ENCODE results near the gene GLI2. TPM values are rescaled to one million over a fixed set of nuclear protein-coding genes. Genes with fewer than 3 reads are reported as not detected.

The GLI2 gene
- polyA plus RNA-seq, 1 experiment, result 5.2 TPM

DNA sequence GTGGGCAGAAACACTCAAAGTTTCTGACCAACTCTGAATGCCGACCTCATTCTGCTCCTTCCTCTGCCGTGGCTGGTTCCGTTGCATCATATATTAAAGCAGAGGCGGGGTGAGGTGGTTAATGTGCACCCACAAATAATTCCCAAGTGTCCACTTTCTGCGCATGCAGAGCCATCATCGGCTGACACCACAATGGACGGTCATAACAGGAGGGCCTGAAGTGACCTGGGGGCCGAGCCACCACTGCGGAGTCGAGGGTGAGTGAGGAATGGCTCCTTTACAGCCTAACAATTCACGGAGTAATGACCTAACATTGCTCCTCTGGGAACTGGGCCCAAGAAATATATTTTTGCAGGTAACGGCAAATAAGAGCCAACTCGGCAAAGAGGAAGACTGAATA is 32.9 kb upstream of the GLI2 start:
- peaks cover 5% of the 10 kb centered on the region for H3K9me3 ChIP-seq (ENCODE audit: control insufficient read depth, insufficient read depth, low read length)
- ChIA-PET POLR2A (no interaction called here), CTCF (no interaction called here)
- TF ChIP-seq, protein P1, sequence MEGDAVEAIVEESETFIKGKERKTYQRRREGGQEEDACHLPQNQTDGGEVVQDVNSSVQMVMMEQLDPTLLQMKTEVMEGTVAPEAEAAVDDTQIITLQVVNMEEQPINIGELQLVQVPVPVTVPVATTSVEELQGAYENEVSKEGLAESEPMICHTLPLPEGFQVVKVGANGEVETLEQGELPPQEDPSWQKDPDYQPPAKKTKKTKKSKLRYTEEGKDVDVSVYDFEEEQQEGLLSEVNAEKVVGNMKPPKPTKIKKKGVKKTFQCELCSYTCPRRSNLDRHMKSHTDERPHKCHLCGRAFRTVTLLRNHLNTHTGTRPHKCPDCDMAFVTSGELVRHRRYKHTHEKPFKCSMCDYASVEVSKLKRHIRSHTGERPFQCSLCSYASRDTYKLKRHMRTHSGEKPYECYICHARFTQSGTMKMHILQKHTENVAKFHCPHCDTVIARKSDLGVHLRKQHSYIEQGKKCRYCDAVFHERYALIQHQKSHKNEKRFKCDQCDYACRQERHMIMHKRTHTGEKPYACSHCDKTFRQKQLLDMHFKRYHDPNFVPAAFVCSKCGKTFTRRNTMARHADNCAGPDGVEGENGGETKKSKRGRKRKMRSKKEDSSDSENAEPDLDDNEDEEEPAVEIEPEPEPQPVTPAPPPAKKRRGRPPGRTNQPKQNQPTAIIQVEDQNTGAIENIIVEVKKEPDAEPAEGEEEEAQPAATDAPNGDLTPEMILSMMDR (IDR thresholded peaks at IDR 0.05; ENCODE audit: low read depth, low read length), result no peak
- no peaks in the 10 kb centered on the region for H3K27me3 ChIP-seq (ENCODE audit: control insufficient read depth, insufficient read depth, low read length)
- DNase-seq (ENCODE audit: low read depth, low spot score), result no peak
- H3K27ac ChIP-seq (ENCODE audit: low read depth, low read length), result no peak overlapping the region
- no peak overlapping the region for H3K4me3 ChIP-seq (ENCODE audit: low read depth, low read length)

DNA sequence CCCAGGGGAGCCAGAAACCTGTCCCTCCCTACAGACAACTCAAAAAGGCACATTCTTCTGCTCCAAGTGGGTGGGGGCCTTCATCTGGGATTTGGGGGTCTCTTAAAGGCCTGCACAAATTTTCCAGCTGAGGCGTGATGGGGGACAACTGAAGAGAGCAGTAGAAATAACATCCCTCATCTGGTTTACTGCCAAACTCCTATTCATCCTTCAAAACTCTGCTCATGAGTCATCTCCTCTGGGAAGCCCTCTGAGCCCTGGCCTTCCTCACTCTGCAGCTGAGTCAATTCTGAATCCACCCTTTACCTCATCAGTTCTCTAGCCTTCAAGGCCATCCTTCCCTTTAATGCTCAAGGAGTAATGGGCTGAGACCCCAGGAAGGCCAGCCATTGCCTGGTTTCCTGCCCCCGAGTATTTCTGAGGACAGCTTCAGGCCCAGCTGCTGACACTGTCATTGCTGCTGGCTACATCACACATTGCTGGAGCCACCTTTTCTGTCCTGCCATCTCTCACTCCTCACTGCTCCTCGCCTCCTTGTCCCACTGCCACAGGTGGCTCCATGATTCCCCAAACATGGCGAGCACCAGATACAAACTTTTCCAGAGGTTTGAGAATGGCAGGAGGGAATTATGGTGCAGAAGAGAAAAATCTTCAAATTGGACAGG is 32.2 kb upstream of the GLI2 start:
- H3K27ac ChIP-seq (ENCODE audit: low read depth, low read length), result no peak overlapping the region
- no peak for DNase-seq (ENCODE audit: low read depth, low spot score)
- ChIA-PET POLR2A (no interaction called here), CTCF (interaction anchor here (1.2 to 1.4 kb wide), 2 partner anchors 8 to 368 kb away, joined by 4 to 5 read pairs; no protein-coding TSS in a partner anchor)
- TF ChIP-seq, protein P1 (IDR thresholded peaks at IDR 0.05; ENCODE audit: low read depth, low read length), result no peak
- peaks cover 5% of the 10 kb centered on the region for H3K9me3 ChIP-seq (ENCODE audit: control insufficient read depth, insufficient read depth, low read length)
- no peak overlapping the region for H3K4me3 ChIP-seq (ENCODE audit: low read depth, low read length)
- no peaks in the 10 kb centered on the region for H3K27me3 ChIP-seq (ENCODE audit: control insufficient read depth, insufficient read depth, low read length)

DNA sequence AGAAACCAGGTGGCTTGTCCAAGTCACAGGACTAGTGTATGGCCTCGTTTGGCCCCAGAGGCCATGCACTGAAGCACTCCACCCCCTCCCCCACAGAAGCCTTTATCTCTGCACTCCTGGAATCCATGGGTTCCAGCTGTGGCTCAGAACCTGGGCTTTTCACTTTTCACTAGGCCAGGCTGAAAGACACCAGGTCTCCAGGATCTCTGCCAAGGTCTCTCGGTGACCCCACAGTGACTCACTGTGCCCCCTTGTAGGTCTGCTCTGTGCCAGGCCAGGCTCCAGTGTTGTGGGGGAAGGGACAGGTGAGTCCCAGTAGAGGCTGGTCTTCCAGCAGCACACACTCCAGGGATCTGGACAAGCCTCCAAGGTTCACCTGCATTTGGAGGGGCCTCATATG is 31.0 kb upstream of the GLI2 start:
- Histone ChIP-seq H3K9me3 (ENCODE audit: control insufficient read depth, insufficient read depth, low read length) (no peaks in the 10 kb centered on the region), H3K4me3 (ENCODE audit: low read depth, low read length) (no peak overlapping the region), H3K27ac (ENCODE audit: low read depth, low read length) (no peak overlapping the region), H3K27me3 (ENCODE audit: control insufficient read depth, insufficient read depth, low read length) (no peaks in the 10 kb centered on the region)
- TF ChIP-seq, protein P1 (IDR thresholded peaks at IDR 0.05; ENCODE audit: low read depth, low read length), result no peak
- POLR2A ChIA-PET, result no interaction called here
- DNase-seq (ENCODE audit: low read depth, low spot score), result no peak
- CTCF ChIA-PET, result interaction anchor here (1.2 to 1.4 kb wide), 2 partner anchors 9 to 367 kb away, joined by 4 to 5 read pairs; no protein-coding TSS in a partner anchor

DNA sequence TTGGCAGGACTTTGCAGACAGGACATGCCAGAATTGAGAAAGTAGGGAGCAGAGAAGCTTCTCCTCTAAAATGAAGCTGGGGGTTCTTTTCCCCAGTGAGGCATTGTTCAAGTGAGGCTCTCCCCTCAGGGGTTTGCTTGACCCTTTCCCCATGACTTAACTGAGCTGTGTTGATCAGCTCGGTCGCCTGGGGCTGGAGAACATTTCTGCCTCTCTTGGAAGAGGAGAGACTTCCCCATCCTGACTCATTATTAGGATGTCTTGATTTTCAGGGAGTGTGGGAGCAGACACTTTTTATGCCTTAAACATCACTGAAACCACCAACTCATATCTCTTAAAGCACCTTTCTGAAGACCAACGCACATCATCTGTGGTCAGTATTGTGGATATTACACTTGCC is 27.9 kb upstream of the GLI2 start:
- CTCF ChIA-PET, result interaction anchor here (0.7 to 1.5 kb wide), 3 partner anchors 12 to 365 kb away, joined by 3 to 7 read pairs (median 4); no protein-coding TSS in a partner anchor
- no peak overlapping the region for H3K4me3 ChIP-seq (ENCODE audit: low read depth, low read length)
- POLR2A ChIA-PET, result no interaction called here
- H3K27ac ChIP-seq (ENCODE audit: low read depth, low read length), result no peak overlapping the region
- DNase-seq (ENCODE audit: low read depth, low spot score), result no peak
- TF ChIP-seq, protein P1 (IDR thresholded peaks at IDR 0.05; ENCODE audit: low read depth, low read length), result no peak
- H3K9me3 ChIP-seq (ENCODE audit: control insufficient read depth, insufficient read depth, low read length), result no peaks in the 10 kb centered on the region
- H3K27me3 ChIP-seq (ENCODE audit: control insufficient read depth, insufficient read depth, low read length), result no peaks in the 10 kb centered on the region

DNA sequence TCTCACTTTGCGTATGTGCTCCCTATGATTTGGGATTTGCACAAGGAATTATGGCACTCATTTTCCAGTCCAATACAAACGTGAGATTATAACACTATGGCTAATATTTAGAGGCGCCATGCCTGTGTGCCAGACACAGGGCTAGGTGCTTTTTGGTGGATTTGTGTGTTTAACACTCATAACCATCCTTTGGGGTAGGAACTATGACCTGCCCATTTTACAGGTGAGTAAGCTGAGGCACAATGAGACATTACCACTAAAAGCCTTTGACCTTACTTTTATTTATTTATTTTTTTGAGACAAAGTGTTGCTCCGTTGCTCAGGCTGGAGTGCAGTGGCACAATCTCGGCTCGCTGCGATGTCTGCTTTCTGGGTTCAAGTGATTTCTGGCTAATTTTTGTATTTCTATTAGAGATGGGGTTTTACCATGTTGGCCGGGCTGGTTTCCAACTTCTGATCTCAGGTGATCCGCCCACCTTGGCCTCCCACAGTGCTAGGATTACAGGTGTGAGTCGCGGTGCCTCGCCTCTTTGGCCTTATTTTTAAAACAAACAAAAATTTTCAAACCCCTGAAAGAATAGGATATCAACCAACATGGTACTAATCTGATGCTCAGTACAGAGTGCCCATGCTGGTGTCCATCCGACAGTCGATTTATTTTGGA is 26.6 kb upstream of the GLI2 start:
- H3K4me3 ChIP-seq (ENCODE audit: low read depth, low read length), result no peak overlapping the region
- ChIA-PET POLR2A (no interaction called here), CTCF (interaction anchor here (1.5 kb wide), 1 partner anchor 13 kb away, joined by 4 read pairs; no protein-coding TSS in a partner anchor)
- TF ChIP-seq, protein P1 (IDR thresholded peaks at IDR 0.05; ENCODE audit: low read depth, low read length), result no peak
- no peak for DNase-seq (ENCODE audit: low read depth, low spot score)
- peaks cover 3% of the 10 kb centered on the region for H3K27me3 ChIP-seq (ENCODE audit: control insufficient read depth, insufficient read depth, low read length)
- no peaks in the 10 kb centered on the region for H3K9me3 ChIP-seq (ENCODE audit: control insufficient read depth, insufficient read depth, low read length)
- no peak overlapping the region for H3K27ac ChIP-seq (ENCODE audit: low read depth, low read length)

Data from AG04450 (cell line).